ENCODE results near the gene SLC7A10. TPM values are rescaled to one million over a fixed set of nuclear protein-coding genes. Genes with fewer than 3 reads are reported as not detected.

The SLC7A10 gene
- total RNA-seq, 4 donors from 2014 or later = not detected

DNA sequence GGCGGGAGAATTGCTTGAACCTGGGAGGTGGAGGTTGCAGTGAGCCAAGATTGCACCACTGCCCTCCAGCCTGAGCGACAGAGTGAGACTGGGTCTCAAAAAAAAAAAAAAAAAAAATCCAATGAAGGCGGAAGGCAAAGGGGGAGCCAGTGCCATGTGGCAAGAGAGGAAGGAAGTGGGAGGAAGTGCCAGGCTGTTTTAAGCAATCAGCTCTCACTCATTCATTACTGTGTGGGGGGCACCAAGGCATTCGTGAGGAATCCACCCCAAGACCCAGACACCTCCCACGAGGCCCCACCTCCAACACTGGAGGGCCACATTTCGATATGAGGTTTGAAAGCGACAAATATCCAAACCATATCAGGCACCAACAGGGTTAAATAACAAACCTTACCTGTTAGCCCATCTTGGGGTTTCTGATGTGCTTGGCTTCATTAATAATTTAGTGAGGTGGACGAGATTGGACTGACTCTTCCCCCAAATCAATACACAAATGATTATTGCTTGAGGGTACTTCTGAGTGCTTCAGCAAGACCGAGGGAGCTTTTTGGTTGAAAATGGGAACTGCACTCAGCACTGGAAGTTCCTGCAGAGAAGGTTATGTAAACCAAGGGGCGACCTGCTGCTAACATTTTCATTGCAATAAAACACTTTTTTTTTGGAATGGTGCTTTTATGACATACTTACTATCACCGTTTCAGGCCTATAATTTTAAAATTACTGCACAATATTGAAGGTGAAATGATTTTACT lies 39.0 kb downstream of the SLC7A10 start:
- no peak for DNase-seq
- no peaks in the 10 kb centered on the region for H3K27me3 ChIP-seq
- no peaks in the 10 kb centered on the region for H3K36me3 ChIP-seq
- no peaks in the 10 kb centered on the region for H3K4me1 ChIP-seq
- intact Hi-C loops (cut with DNase I; ENCODE audit: low total_unique reads) = no loop called here
- TF ChIP-seq, protein P1, sequence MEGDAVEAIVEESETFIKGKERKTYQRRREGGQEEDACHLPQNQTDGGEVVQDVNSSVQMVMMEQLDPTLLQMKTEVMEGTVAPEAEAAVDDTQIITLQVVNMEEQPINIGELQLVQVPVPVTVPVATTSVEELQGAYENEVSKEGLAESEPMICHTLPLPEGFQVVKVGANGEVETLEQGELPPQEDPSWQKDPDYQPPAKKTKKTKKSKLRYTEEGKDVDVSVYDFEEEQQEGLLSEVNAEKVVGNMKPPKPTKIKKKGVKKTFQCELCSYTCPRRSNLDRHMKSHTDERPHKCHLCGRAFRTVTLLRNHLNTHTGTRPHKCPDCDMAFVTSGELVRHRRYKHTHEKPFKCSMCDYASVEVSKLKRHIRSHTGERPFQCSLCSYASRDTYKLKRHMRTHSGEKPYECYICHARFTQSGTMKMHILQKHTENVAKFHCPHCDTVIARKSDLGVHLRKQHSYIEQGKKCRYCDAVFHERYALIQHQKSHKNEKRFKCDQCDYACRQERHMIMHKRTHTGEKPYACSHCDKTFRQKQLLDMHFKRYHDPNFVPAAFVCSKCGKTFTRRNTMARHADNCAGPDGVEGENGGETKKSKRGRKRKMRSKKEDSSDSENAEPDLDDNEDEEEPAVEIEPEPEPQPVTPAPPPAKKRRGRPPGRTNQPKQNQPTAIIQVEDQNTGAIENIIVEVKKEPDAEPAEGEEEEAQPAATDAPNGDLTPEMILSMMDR (IDR thresholded peaks at IDR 0.05) = no peak
- no peak for TF ChIP-seq POLR2A (IDR thresholded peaks at IDR 0.05)
- H3K4me3 ChIP-seq = no peak overlapping the region
- no peak overlapping the region for H3K27ac ChIP-seq
- no peaks in the 10 kb centered on the region for H3K9me3 ChIP-seq

DNA sequence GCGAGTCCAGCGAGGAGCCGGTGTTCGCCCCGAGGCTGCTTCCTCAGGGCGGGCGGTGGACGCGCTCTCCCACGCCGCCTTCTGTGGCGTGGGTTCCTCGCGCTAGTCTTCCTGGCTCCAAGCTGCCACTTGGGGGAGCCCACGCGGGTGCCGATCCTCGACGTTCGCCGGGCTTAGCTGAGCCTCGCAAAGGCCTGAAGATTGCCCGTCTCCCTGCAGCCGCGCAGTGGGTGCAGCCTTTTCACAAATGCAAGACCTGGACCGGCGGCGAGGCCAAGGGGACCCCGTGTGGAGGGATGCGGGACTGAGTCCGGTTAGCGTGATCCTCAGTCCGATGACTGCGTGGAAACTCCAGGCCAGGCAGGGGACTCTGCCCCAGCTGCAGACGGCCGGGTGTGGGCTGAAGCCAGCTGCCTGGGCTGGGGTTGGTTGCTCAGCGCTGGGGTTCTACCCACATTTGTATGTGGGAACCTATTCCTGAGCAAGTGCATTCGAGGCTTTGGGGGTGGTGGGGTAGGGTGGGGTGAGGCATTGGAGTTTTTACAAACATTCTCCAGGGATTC lies 48.2 kb downstream of the SLC7A10 start:
- peaks cover 0 to 17% of the 10 kb centered on the region in 2 donors for H3K4me1 ChIP-seq
- H3K9me3 ChIP-seq = no peaks in the 10 kb centered on the region
- peak overlapping the region; percentile 71 to 95 for H3K4me3 ChIP-seq
- H3K27ac ChIP-seq = peak overlapping the region; percentile 87 to 88
- no peaks in the 10 kb centered on the region for H3K36me3 ChIP-seq
- no peak for DNase-seq
- H3K27me3 ChIP-seq = no peaks in the 10 kb centered on the region
- TF ChIP-seq POLR2A (IDR thresholded peaks at IDR 0.05) = no peak
- TF ChIP-seq, protein P1 (IDR thresholded peaks at IDR 0.05) = peak; percentile 35 to 54 (median 46)
- intact Hi-C loops (cut with DNase I; ENCODE audit: low total_unique reads) = no loop called here

DNA sequence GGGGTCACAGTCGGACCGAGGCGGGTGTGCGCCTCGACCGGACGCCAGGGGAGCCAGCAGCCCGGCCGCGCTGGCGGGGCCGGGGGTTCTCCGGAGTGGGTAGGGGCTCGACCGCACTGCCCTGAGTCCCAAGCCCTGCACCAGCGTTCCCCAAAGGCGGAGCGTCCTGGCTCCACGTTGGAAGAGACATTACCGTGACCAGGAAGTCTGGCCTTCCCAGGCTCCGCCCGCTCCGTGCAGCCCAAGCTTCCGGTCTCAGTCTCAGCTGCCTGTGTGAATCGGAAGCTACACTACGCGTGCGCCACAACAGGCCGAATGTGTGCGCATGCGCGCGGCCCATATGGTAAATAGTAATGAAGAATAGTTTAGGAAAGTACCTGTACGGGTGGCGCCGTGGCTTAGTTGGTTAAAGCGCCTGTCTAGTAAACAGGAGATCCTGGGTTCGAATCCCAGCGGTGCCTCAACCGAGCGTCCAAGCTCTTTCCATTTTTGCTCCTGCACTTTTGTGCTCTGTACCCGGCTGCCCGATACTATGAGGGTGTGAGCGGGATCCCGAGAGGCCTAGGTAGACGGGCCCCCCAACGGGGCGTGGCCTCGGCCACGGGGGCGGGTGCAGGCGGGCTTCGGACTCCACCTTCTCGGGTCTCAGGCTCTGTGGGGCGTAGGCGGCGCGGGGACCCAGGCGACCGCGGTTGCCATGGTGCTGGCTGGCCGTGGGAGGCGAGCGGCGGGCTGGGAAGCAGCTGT lies 48.8 kb downstream of the SLC7A10 start:
- Histone ChIP-seq H3K4me3 (peak overlapping the region; percentile 71 to 95), H3K27ac (peak overlapping the region; percentile 87 to 88), H3K9me3 (no peaks in the 10 kb centered on the region), H3K36me3 (no peaks in the 10 kb centered on the region), H3K27me3 (no peaks in the 10 kb centered on the region), H3K4me1 (peaks cover 0 to 17% of the 10 kb centered on the region in 2 donors)
- intact Hi-C loops (cut with DNase I; ENCODE audit: low total_unique reads) = no loop called here
- TF ChIP-seq, protein P1 (IDR thresholded peaks at IDR 0.05) = peak in 3 of 4 experiments; percentile 26 to 36 (median 35)
- TF ChIP-seq POLR2A (IDR thresholded peaks at IDR 0.05) = peak; percentile 62 to 75
- DNase-seq = peak; percentile 98 to 99

DNA sequence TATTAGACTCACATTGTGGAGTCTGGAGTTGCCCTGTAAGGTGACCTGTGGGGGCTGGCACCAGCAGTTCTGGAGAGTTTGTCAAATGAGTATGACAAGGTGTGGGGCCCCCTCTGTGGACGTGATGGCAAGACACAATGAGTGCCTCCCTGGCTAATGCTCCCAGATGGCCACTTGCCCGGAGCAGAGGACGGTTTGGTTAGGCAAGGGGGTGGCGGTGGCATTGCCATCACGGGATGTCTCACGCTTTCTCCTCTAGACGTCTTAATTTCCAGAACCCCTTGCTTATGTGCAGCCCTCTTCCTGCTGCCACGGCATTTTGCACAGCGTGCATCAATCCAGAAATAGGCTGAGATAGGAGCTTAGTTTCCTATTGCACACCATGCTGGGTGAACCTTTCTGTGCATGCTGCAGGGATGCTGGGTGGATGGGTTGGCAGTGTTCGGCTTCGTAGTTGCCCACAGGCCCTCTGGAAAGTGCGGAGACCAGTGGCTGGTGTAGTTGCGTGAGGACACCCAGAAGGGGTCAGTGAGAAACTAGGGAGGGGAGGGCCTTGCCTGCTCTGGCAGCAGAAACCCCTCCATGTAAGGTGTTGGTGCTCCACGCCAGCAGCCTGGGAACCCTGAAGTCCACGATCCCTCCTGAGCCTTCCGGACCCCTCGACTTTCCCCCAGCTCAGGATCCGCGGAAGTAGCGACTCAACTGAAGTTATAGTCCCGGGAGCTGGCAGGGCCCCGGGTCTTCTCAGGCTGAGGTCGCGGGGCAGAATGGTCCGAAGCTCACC lies 49.6 kb downstream of the SLC7A10 start:
- H3K9me3 ChIP-seq = no peaks in the 10 kb centered on the region
- no peak for TF ChIP-seq POLR2A (IDR thresholded peaks at IDR 0.05)
- TF ChIP-seq, protein P1 (IDR thresholded peaks at IDR 0.05) = no peak
- peaks cover 0 to 17% of the 10 kb centered on the region in 2 donors for H3K4me1 ChIP-seq
- H3K27ac ChIP-seq = peak overlapping the region; percentile 87 to 88
- H3K36me3 ChIP-seq = no peaks in the 10 kb centered on the region
- H3K27me3 ChIP-seq = no peaks in the 10 kb centered on the region
- peak in 1 of 2 donors; percentile 43 for DNase-seq
- H3K4me3 ChIP-seq = peak overlapping the region; percentile 71 to 95
- intact Hi-C loops (cut with DNase I; ENCODE audit: low total_unique reads) = no loop called here
